Osteoblast (primary cell): ENCODE data around the gene IL3. TPM values are rescaled to one million over a fixed set of nuclear protein-coding genes. Genes with fewer than 3 reads are reported as not detected.

Experiments used
- DNase-seq: peaks from one replicate; pipeline ENCODE4 v3.0.0; 2011; ENCODE audit warnings: low spot score, mixed read lengths; ENCODE audit not compliant: insufficient read length; ENCODE audit errors: missing footprints
- H2AFZ ChIP-seq: 2 replicates; pipeline ENCODE4 v1.6.0; 2011; ENCODE audit warnings: mild to moderate bottlenecking, low read length
- H3K27ac ChIP-seq: 2 replicates; pipeline ENCODE4 v1.5.1; 2011; ENCODE audit warnings: mild to moderate bottlenecking, low read depth, low read length, moderate library complexity
- H3K27me3 ChIP-seq: 2 replicates; pipeline ENCODE4 v1.6.0; 2012; ENCODE audit warnings: mild to moderate bottlenecking, control low read depth, inconsistent platforms, low read length, moderate library complexity; ENCODE audit not compliant: insufficient read depth
- H3K36me3 ChIP-seq: 2 replicates; pipeline ENCODE4 v1.5.1; 2011; ENCODE audit warnings: mild to moderate bottlenecking, low read length, control low read depth, moderate library complexity; ENCODE audit not compliant: insufficient read depth
- H3K4me1 ChIP-seq: 2 replicates; pipeline ENCODE4 v1.5.1; 2011; ENCODE audit warnings: mild to moderate bottlenecking, low read length, control low read depth, moderate library complexity; ENCODE audit not compliant: insufficient read depth
- H3K4me2 ChIP-seq: 2 replicates; pipeline ENCODE4 v1.6.0; 2011; ENCODE audit warnings: mild to moderate bottlenecking, low read length; ENCODE audit not compliant: insufficient read depth
- H3K4me3 ChIP-seq: fragments of 200-600 bp; sonication (generic); 3 replicates; pipeline ENCODE4 v1.5.1; 2012; ENCODE audit warnings: mild to moderate bottlenecking, low read length, inconsistent platforms; ENCODE audit not compliant: insufficient read depth
- H3K79me2 ChIP-seq: 2 replicates; pipeline ENCODE4 v1.6.0; 2012; ENCODE audit warnings: mild to moderate bottlenecking, low read length, control low read depth, inconsistent platforms; ENCODE audit not compliant: insufficient read depth
- H3K9me3 ChIP-seq: 2 replicates; pipeline ENCODE4 v1.5.1; 2011; ENCODE audit warnings: low read depth, low read length, control low read depth
- H4K20me1 ChIP-seq: 2 replicates; pipeline ENCODE4 v1.6.0; 2012; ENCODE audit warnings: mild to moderate bottlenecking, low read length, control low read depth; ENCODE audit not compliant: insufficient read depth
- CTCF ChIP-seq: IDR thresholded peaks from 2 replicates; pipeline ENCODE4 v1.5.1; 2011; ENCODE audit warnings: mild to moderate bottlenecking, low read depth, low read length, moderate library complexity; ENCODE audit errors: extremely low read depth
- total RNA-seq: library from RNA; depleted of rRNA; stranded (reverse); fragments of >200 nt; gene quantifications from 2 replicates; pipeline ENCODE4 v1.2.3, GENCODE V29; 2012

IL3 gene
- total RNA-seq, 1 donor: not detected

GRCh38 chr5:132100672-132101261 is 40.3 kb downstream of the IL3 start:
- H3K9me3 ChIP-seq: no peaks in the 10 kb centered on the region
- no peak for TF ChIP-seq CTCF
- no peaks in the 10 kb centered on the region for H4K20me1 ChIP-seq
- H3K27ac ChIP-seq: no peak overlapping the region
- H3K79me2 ChIP-seq: no peaks in the 10 kb centered on the region
- peaks cover 47% of the 10 kb centered on the region for H3K4me1 ChIP-seq
- H3K4me2 ChIP-seq: no peak overlapping the region
- H2AFZ ChIP-seq: no peak overlapping the region
- DNase-seq: peak; percentile 2
- no peak overlapping the region for H3K4me3 ChIP-seq
- no peaks in the 10 kb centered on the region for H3K27me3 ChIP-seq
- H3K36me3 ChIP-seq: no peaks in the 10 kb centered on the region

- no peak for DNase-seq
- no peaks in the 10 kb centered on the region for H3K9me3 ChIP-seq
- no peak for TF ChIP-seq CTCF
These were observed 41.0 kb downstream of the IL3 start for GRCh38 chr5:132101385-132101880.

GRCh38 chr5:132102101-132102701 is 41.7 kb downstream of the IL3 start:
- DNase-seq: peak; percentile 23
- no peak overlapping the region for H3K4me2 ChIP-seq
- no peak overlapping the region for H3K4me3 ChIP-seq
- no peak for TF ChIP-seq CTCF
- no peak overlapping the region for H3K27ac ChIP-seq
- no peaks in the 10 kb centered on the region for H3K27me3 ChIP-seq
- peaks cover 46% of the 10 kb centered on the region for H3K4me1 ChIP-seq
- H2AFZ ChIP-seq: no peak overlapping the region
- no peaks in the 10 kb centered on the region for H3K79me2 ChIP-seq
- H4K20me1 ChIP-seq: no peaks in the 10 kb centered on the region
- H3K36me3 ChIP-seq: no peaks in the 10 kb centered on the region
- no peaks in the 10 kb centered on the region for H3K9me3 ChIP-seq

More at GRCh38 chr5:132101385-132101880, 41.0 kb downstream of the IL3 start:
- Histone ChIP-seq H2AFZ (no peak overlapping the region), H3K4me3 (no peak overlapping the region), H3K36me3 (no peaks in the 10 kb centered on the region), H3K4me2 (no peak overlapping the region), H4K20me1 (no peaks in the 10 kb centered on the region), H3K4me1 (peaks cover 46% of the 10 kb centered on the region), H3K79me2 (no peaks in the 10 kb centered on the region), H3K27me3 (no peaks in the 10 kb centered on the region), H3K27ac (no peak overlapping the region)

- Histone ChIP-seq H3K4me1 (peaks cover 41% of the 10 kb centered on the region), H3K79me2 (no peaks in the 10 kb centered on the region), H4K20me1 (no peaks in the 10 kb centered on the region), H3K9me3 (no peaks in the 10 kb centered on the region), H3K27ac (peak overlapping the region; percentile 92), H3K27me3 (no peaks in the 10 kb centered on the region), H3K4me2 (peak overlapping the region; percentile 54), H3K4me3 (no peak overlapping the region), H2AFZ (peak overlapping the region; percentile 58), H3K36me3 (no peaks in the 10 kb centered on the region)
- no peak for DNase-seq
- no peak for TF ChIP-seq CTCF
These were observed 42.5 kb downstream of the IL3 start for GRCh38 chr5:132102944-132103331.
